Mucosa of gallbladder (tissue), 1 donor: ENCODE measurements around the gene ALK. TPM values are rescaled to one million over a fixed set of nuclear protein-coding genes. Genes with fewer than 3 reads are reported as not detected.

ENCODE experiments used
- DNase-seq: peaks from one replicate; pipeline ENCODE4 v3.0.0-alpha.2; 2020; ENCODE audit warnings: low spot score
- total RNA-seq: library from RNA; stranded (reverse); gene quantifications from one replicate; pipeline ENCODE4 v1.2.1, GENCODE V29; 2021
- donor health status: DM: no; HTN: no; CAD: no.

Gene ALK
- total RNA-seq, 1 donor from 2014 or later = 0.20 TPM

- no peak for DNase-seq
These were observed 19.0 kb downstream of the ALK start for GRCh38 chr2:29902356-29902755.

DNA sequence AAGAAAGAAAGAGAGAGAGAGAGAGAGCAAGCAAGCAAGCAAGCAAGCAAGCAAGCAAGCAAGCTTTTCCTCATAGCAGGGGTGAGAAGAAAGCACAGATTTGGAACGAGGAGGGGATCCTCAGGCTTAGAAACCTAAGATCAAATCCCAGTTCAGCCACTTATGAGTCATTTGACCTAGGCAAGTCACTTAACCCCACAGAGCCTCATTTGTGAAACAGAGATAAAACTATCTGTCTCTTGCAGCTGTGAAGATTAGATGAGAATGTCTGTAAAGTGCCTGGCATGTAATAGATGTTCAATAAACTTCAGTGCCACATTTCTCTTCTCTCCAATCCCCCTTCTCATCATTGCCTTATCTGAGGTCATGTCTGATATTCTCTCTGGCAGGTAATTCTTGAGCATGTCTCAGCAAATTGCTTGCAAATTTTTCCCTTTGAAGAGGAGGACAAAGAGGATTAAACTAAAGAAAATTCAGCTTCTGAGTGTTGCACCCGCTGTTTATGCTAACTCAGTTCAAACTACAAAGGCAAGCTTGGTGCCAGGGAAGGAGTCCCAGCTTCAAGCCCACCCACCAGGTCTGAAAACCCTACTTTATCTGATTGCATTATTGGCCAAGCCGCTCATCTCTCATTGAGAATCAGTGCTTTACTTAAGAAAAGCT is 20.3 kb downstream of the ALK start:
- DNase-seq = no peak

DNA sequence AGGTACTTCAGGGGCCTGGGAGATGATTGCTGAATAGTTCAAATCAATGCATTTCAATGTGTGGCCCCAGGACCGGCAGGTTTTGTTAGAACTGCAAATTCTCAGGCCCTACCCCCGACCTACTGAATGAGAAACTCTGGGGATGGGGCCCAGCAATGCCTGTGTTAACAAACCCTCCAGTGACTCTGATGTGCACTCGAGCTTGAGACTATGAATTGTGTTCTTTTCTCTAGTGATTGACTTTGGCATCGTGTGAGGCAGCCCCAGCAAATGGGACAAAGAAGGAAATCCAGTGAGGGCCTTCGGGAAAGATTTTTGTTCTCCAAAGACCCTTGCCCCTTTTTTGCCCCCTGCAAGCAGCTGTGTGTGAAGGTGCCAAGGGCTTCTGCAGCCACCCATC is 22.4 kb downstream of the ALK start:
- no peak for DNase-seq

GRCh38 chr2:29894822-29895614 is 26.4 kb downstream of the ALK start:
- DNase-seq = no peak

DNA sequence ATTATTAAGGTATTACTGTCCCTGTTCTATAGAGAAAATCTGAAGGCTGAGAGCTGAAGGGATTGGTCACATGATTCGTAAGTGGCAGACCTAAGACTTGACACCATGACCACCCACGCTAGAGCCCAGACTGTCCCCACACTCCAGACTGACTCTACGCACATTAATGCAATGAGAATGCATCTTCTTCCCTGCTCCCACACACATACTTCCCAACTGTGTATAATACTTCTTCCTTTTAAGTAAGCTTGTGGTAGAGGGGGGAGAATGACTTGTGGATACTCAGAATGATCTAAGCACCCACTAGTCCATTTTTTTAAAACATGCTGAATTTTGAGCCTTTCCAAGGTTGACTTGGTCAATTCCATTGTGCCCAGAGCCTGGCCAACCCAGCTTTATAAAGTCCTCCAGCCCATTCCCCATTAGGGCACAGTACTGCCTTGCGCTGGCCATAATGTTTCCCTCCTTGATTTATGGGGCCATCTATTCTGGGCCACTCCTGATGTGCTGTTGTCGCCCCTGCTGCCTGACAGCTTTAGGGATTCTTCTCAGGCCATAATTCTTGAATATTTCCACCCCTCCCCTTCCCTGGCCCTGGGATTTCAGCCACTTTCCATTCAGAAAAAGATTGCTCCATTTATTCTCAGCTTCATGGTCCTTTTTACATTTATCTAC is 28.7 kb downstream of the ALK start:
- no peak for DNase-seq

- no peak for DNase-seq
These were observed 40.2 kb downstream of the ALK start for GRCh38 chr2:29881089-29881730.

DNA sequence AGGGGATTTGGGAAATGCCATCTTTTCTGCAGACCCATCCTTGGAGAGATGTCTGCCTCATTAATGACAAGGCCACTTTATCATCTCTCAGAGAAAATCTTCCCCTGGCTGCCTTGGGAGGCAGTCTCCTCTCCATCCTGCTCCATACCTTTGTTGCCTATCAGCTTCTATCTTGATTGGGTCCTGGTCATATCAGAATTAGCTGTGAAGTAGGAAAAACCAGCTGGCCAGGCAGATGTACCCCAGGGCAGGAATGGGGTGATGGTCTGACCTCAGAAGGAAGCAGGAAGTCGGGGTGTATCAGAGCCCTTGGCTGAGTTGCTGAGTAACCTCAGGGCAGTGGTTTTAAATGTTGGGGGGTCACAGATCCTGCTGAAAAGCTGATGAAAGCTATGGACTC is 41.3 kb downstream of the ALK start:
- DNase-seq = no peak

DNA sequence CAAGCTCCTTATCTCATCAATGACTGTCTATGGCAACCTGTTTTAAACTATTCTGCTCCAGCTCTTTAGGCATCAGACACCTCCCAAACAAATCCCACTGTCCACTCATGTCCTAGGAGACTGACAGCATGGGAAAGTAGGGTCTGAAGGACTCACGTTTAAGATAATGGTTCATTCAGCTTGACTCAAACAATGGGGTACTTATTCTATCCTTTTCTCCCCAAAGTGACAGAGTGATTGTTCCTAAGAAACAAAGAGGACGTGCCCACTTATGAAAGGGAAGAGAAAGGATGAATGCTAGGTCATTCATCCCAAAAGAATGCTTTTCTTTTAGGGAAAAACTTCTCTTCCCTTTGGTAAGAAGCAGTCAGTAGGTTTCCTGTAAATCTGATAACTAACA is 41.9 kb downstream of the ALK start:
- DNase-seq = no peak

DNA sequence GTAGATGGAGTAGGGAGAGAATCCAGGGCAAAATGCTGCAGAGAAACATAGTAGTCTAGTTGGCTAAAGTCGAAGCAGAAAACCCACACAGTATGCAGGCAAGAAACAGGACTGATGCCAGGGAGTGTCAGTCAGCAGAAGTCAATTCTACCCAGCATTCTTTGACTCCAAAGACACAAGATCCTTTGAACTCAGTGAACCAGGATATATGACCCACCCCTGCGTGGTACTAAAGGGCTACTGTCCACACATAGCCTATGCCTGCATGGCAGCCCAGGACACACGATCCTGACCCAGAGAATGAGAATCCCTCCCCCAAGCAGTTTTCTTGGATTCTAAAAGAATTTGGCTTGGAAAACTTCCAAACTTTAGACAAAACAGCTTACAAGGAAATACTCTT is 42.5 kb downstream of the ALK start:
- DNase-seq = peak; percentile 58

GRCh38 chr2:29876374-29876773 is 45.0 kb downstream of the ALK start:
- DNase-seq = no peak

DNA sequence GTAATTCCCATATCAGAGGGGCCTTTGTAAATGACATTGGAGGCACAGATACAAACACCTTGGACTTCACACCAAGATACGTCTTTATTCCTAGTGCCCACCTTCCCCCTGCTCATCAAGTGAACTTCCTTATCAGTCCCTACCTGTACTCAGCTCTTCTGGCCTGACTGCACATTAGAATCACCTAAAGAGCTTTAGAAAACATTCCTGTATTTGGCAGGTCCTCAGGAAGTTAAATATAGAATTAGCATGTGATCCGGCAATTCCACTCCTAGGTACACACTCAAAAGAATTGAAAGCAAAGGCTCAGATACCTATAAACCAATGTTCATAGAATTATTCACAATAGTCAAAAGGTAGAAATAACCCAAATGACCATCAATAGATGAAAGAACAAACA is 46.6 kb downstream of the ALK start:
- no peak for DNase-seq

DNA sequence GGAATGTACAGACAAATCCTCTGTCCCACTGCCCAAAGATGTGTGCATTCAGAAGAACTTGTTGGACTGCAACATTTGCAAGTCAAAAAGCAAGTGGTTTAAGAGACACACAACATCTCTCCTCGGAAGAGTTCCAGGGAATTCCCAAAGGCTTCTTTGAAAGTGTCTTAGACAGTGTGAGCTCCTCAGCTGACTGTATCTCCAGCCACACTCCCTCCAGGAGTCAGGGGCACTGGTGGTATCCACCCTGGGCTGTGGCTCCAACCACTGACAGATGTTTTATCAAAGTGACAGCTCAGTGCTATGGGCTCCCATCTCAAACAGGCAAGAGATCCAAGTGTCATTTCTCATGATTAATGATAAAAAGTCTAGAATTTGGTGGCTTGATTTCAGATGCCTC is 48.5 kb downstream of the ALK start:
- DNase-seq = no peak

DNA sequence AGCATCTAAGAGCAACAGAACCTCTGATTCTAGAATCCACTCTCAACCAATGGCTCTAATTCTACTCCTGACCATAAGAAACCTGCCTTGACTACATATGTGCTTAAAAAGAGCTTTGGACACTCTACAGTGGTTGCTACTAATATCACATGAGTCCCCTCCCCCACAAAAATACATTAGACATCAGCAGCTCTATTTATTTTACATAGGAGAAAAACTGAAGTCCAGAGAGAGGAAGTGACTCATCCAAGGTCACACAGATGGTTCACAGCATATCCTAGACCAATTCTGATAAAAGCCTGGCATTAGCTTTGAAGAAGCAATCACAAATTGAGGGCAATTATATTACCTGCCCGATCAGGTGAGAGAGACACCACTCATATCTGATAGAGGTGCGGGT is 49.8 kb downstream of the ALK start:
- DNase-seq = no peak

GRCh38 chr2:29865512-29865911 is 55.9 kb downstream of the ALK start:
- DNase-seq = no peak

GRCh38 chr2:29864988-29865387 is 56.4 kb downstream of the ALK start:
- no peak for DNase-seq

GRCh38 chr2:29855924-29856639 is 65.3 kb downstream of the ALK start:
- no peak for DNase-seq

DNA sequence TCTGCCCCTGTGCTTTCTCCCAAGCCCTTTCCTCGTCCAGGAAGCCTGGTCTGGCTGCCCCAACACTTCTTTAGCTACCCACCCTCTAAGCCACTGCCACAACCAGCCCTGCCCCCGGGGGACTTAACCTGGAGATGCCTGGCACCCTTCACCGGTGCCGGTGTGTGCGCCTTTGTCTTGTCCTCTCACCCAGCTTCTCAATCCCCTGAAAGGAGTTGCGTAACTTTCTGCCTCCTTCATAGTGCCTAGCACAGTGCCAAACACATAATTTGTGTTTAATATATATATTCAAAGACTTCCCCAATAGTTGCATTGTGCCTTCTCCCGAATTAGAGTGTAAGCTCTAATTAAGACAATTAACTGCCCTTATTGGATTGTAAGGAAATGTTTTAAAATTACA is 70.6 kb downstream of the ALK start:
- no peak for DNase-seq

DNA sequence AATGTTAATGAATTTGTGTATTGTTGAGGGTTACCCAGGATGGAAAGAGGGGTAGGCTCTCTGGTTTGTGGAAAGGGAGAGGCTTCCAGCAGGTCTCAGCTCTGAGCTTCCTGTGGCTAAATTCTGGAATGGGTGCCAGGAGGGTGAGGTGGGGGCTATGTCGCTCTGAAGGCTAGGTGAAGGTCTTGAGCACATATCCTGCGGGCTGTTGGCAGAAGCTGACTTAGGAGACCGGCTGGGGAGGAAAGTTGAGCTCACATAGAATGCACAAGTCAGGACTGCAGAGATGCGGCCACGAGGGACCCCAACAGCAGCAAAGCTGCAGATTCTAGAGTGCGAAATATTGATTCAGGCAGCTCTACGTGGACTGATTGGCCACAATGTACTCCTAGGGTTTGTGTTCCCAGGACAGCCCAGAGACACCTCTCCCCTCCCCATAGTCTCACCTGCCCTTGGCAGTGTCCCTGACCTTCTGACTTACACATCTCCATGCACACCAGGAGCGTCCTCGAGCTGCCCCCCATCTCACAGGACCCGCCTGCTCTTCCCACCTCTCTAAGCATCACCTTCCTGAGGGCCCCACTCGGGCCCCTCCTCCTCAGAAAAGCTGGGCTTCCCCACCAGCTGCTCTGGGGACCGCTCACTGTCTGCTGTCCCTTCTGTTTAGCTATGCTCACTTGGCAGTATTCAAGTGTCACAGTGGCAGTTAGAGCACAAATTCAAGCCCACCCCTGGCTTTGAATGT is 72.6 kb downstream of the ALK start:
- no peak for DNase-seq

DNA sequence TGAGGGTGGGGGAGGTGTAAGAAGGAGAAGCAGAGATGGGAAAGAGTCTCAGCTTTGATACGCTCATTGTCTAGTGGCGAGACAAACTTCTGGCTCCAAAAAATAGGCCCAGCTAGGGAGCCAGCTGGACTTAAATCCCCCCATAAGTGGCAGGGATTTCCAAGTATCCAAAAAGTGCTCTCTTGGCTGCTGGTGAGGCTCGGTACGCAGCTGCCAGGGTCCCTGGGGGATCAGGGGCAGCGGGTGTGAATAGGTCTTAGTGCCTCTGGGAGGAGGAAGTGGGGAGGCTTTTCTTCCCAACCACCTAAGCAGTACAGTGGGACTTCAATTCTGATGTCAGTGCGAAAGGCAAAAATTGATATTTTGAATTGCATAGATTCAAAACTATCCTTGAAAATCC is 73.5 kb downstream of the ALK start:
- no peak for DNase-seq

DNA sequence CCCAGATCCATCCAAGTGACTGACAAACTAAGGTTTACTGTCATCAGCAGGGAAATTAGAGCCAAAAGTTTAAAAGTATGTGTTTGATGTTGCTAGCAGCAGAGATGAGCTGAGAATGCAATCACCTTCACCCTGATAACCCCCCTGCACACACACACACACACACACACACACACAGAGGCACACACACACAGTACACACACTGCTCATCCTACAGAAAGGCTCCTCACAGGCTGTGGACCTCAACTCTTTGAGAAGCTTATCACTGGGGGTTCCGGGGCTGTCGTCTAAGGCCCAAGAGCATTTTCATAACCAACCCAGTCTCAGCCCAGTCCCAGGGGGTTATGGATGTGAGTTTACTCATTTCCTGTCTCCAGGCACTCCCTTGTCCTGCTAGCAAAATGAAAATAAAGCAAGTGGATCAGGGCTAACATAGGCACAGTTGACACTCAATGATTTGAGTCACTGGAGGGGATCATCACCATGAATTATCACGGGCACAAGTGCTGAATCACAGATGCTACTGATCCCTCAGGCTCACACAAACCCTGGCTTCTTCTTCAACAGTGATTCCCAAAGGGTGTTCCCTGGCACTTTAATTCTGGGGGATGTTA is 76.6 kb downstream of the ALK start:
- no peak for DNase-seq
